H9 (cell line): ENCODE data around the gene BIRC7. TPM values are rescaled to one million over a fixed set of nuclear protein-coding genes. Genes with fewer than 3 reads are reported as not detected.

Experiments
- DNase-seq: peaks from one replicate; pipeline ENCODE4 v3.0.0-alpha.2; 2017
- H2AFZ ChIP-seq: one replicate; pipeline ENCODE4 v1.6.1; 2013; ENCODE audit warnings: mild to moderate bottlenecking, low read length, control low read depth, moderate library complexity
- H2AK5ac ChIP-seq: 2 replicates; pipeline ENCODE4 v1.6.1; 2013; ENCODE audit warnings: low read length, control low read depth, mixed read lengths; ENCODE audit not compliant: insufficient read length
- H2BK120ac ChIP-seq: one replicate; pipeline ENCODE4 v1.6.1; 2013; ENCODE audit warnings: low read depth, mild to moderate bottlenecking, low read length, control low read depth, inconsistent platforms; ENCODE audit not compliant: poor library complexity, severe bottlenecking
- H2BK12ac ChIP-seq: 2 replicates; pipeline ENCODE4 v1.6.1; 2013; ENCODE audit warnings: low read length, control low read depth, mixed read lengths, low read depth; ENCODE audit not compliant: insufficient read length
- H2BK15ac ChIP-seq: 2 replicates; pipeline ENCODE4 v1.6.1; 2013; ENCODE audit warnings: low read depth, low read length, control low read depth
- H2BK20ac ChIP-seq: one replicate; pipeline ENCODE4 v1.6.1; 2013; ENCODE audit warnings: low read depth, mild to moderate bottlenecking, low read length, control low read depth, inconsistent platforms; ENCODE audit not compliant: poor library complexity, severe bottlenecking
- H2BK5ac ChIP-seq: 2 replicates; pipeline ENCODE4 v1.6.1; 2013; ENCODE audit warnings: low read length, control low read depth, mixed read lengths; ENCODE audit not compliant: insufficient read length
- H3K14ac ChIP-seq: 2 replicates; pipeline ENCODE4 v1.6.1; 2013; ENCODE audit warnings: low read length, control low read depth; ENCODE audit not compliant: insufficient read depth
- H3K18ac ChIP-seq: 2 replicates; pipeline ENCODE4 v1.6.1; 2013; ENCODE audit warnings: low read depth, mild to moderate bottlenecking, mixed read lengths, low read length, control low read depth; ENCODE audit not compliant: insufficient read length
- H3K23ac ChIP-seq: 2 replicates; pipeline ENCODE4 v1.6.1; 2013; ENCODE audit warnings: low read length, control low read depth, mixed read lengths, low read depth; ENCODE audit not compliant: insufficient read length
- H3K23me2 ChIP-seq: 2 replicates; pipeline ENCODE4 v1.6.1; 2013; ENCODE audit warnings: low read depth, mild to moderate bottlenecking, mixed read lengths, low read length, control low read depth; ENCODE audit not compliant: insufficient read length, poor library complexity, severe bottlenecking
- H3K27ac ChIP-seq: 2 replicates; pipeline ENCODE4 v1.5.1; 2013; ENCODE audit warnings: low read length, control low read depth, mixed read lengths, low read depth; ENCODE audit not compliant: insufficient read length
- H3K27me3 ChIP-seq: 2 replicates; pipeline ENCODE4 v1.6.1; 2013; ENCODE audit warnings: low read length, control low read depth, inconsistent platforms; ENCODE audit not compliant: insufficient read depth
- H3K4ac ChIP-seq: 2 replicates; pipeline ENCODE4 v1.6.1; 2013; ENCODE audit warnings: low read depth, mild to moderate bottlenecking, control low read depth, inconsistent platforms, low read length, moderate library complexity
- H3K4me1 ChIP-seq: 2 replicates; pipeline ENCODE4 v1.6.1; 2013; ENCODE audit warnings: low read length, control low read depth, inconsistent platforms; ENCODE audit not compliant: insufficient read depth
- H3K4me2 ChIP-seq: 2 replicates; pipeline ENCODE4 v1.6.1; 2013; ENCODE audit warnings: low read length, control low read depth, mixed read lengths; ENCODE audit not compliant: insufficient read length, insufficient read depth
- H3K56ac ChIP-seq: 2 replicates; pipeline ENCODE4 v1.6.1; 2013; ENCODE audit warnings: low read depth, mild to moderate bottlenecking, mixed read lengths, low read length, control low read depth; ENCODE audit not compliant: insufficient read length
- H3K79me1 ChIP-seq: 2 replicates; pipeline ENCODE4 v1.6.1; 2013; ENCODE audit warnings: low read depth, mild to moderate bottlenecking, moderate library complexity, low read length, control low read depth, inconsistent platforms; ENCODE audit not compliant: insufficient read depth, poor library complexity, severe bottlenecking
- H3K79me2 ChIP-seq: 2 replicates; pipeline ENCODE4 v1.6.1; 2013; ENCODE audit warnings: low read length, control low read depth, inconsistent platforms; ENCODE audit not compliant: insufficient read depth
- H3K9ac ChIP-seq: 2 replicates; pipeline ENCODE4 v1.6.1; 2013; ENCODE audit warnings: low read length, control low read depth, mixed read lengths; ENCODE audit not compliant: insufficient read length; ENCODE audit errors: extremely low read depth
- H3K9me3 ChIP-seq: one replicate; pipeline ENCODE4 v1.6.1; 2013; ENCODE audit warnings: low read depth, low read length, inconsistent platforms; ENCODE audit not compliant: control insufficient read depth
- H3T11ph ChIP-seq: one replicate; pipeline ENCODE4 v1.6.1; 2013; ENCODE audit warnings: mild to moderate bottlenecking, low read length, control low read depth, inconsistent platforms
- H4K20me1 ChIP-seq: one replicate; pipeline ENCODE4 v1.6.1; 2013; ENCODE audit not compliant: control insufficient read depth, insufficient read length, insufficient read depth
- H4K5ac ChIP-seq: 2 replicates; pipeline ENCODE4 v1.6.1; 2013; ENCODE audit warnings: low read depth, mild to moderate bottlenecking, mixed read lengths, low read length, control low read depth; ENCODE audit not compliant: insufficient read length
- H4K8ac ChIP-seq: replicated peaks from 2 replicates; pipeline ENCODE4 v1.6.1; 2013; ENCODE audit warnings: low read length, control low read depth, mixed read lengths, low read depth; ENCODE audit not compliant: insufficient read length
- H4K91ac ChIP-seq: 2 replicates; pipeline ENCODE4 v1.6.1; 2013; ENCODE audit warnings: low read depth, mild to moderate bottlenecking, moderate library complexity, mixed read lengths, low read length, control low read depth; ENCODE audit not compliant: insufficient read length
- H3K27ac Mint-ChIP-seq, 3 experiments: 2 replicates in 2 of 3; 3 replicates in 1 of 3; pipeline ENCODE4 v1.8.0; 2020 to 2021; ENCODE audit warnings: mixed read lengths in 3 of 3, mild to moderate bottlenecking in 1 of 3, moderate library complexity in 1 of 3
- H3K27me3 Mint-ChIP-seq: 2 replicates; pipeline ENCODE4 v1.8.0; 2021; ENCODE audit warnings: low read depth, mild to moderate bottlenecking, moderate library complexity, mixed read lengths
- H3K36me3 Mint-ChIP-seq, 3 experiments: 2 replicates in 2 of 3; 3 replicates in 1 of 3; pipeline ENCODE4 v1.8.0; 2020 to 2021; ENCODE audit warnings: low read depth in 3 of 3, mixed read lengths in 3 of 3; ENCODE audit not compliant: insufficient read depth in 1 of 3
- H3K4me1 Mint-ChIP-seq, 2 experiments: 2 replicates each; pipeline ENCODE4 v1.8.0; 2020; ENCODE audit warnings: mixed read lengths in 2 of 2
- H3K4me3 Mint-ChIP-seq, 2 experiments: 2 replicates in 1 of 2; 3 replicates in 1 of 2; pipeline ENCODE4 v1.8.0; 2020 to 2021; ENCODE audit warnings: mild to moderate bottlenecking in 2 of 2, mixed read lengths in 2 of 2, moderate library complexity in 1 of 2
- H3K9me3 Mint-ChIP-seq, 2 experiments: 2 replicates in 1 of 2; 3 replicates in 1 of 2; pipeline ENCODE4 v1.8.0; 2020; ENCODE audit warnings: mild to moderate bottlenecking in 2 of 2, mixed read lengths in 2 of 2, moderate library complexity in 1 of 2
- CTCF ChIP-seq: fragments of 200-600 bp; sonication (generic); conservative IDR thresholded peaks from 3 replicates; pipeline ENCODE4 v1.8.0; 2021; ENCODE audit warnings: antibody characterized with exemption, mild to moderate bottlenecking
- WGBS: extraction: QIAGEN DNeasy Blood & Tissue Kit; methylation state at CpG from one replicate; pipeline ENCODE4 v1.1.7; 2013; ENCODE audit warnings: missing lambda C conversion rate, low lambda C conversion rate, mixed read lengths; ENCODE audit not compliant: insufficient read length; ENCODE audit errors: extremely low coverage; 5-methylcytosine and 5-hydroxymethylcytosine counted together
- total RNA-seq: library from RNA; stranded (reverse); gene quantifications from 2 replicates; pipeline ENCODE4 v1.2.1, GENCODE V29; 2021

Gene BIRC7
- total RNA-seq, 1 experiment from 2014 or later: not detected

- Histone ChIP-seq H3K4ac (no peak overlapping the region), H3K27me3 (peaks cover 4% of the 10 kb centered on the region; the same call in 1 of the 2 replicates), H3K4me2 (peak overlapping the region; percentile 49), H2BK120ac (no peak overlapping the region), H2BK12ac (no peak overlapping the region), H2BK15ac (no peak overlapping the region), H3K79me1 (no peaks in the 10 kb centered on the region), H2AFZ (no peak overlapping the region), H4K5ac (no peak overlapping the region), H3K79me2 (no peaks in the 10 kb centered on the region), H3K23ac (no peak overlapping the region), H3K27ac (no peak overlapping the region), H3T11ph (no peak overlapping the region), H3K56ac (no peak overlapping the region), H2BK5ac (no peak overlapping the region), H2BK20ac (no peak overlapping the region), H3K4me1 (no peaks in the 10 kb centered on the region), H3K14ac (no peak overlapping the region), H2AK5ac (no peak overlapping the region), H4K8ac (no peak overlapping the region), H4K20me1 (no peaks in the 10 kb centered on the region), H3K23me2 (peaks cover 15% of the 10 kb centered on the region), H3K9ac (no peak overlapping the region), H3K9me3 (no peaks in the 10 kb centered on the region), H4K91ac (no peak overlapping the region), H3K18ac (no peak overlapping the region)
- WGBS: no CpG with 5 or more reads among the region's 16 CpGs
- no peak for TF ChIP-seq CTCF
- H3K9me3 Mint-ChIP-seq: peaks cover 2 to 5% of the 10 kb centered on the region in 2 experiments; a peak in 3 of 5 replicates
- peaks cover 58% of the 10 kb centered on the region for H3K27me3 Mint-ChIP-seq
- peak overlapping the region; percentile 60 to 73 for H3K4me3 Mint-ChIP-seq
- no peak overlapping the region; a peak in 1 of 7 replicates for H3K27ac Mint-ChIP-seq
- peaks cover 37 to 39% of the 10 kb centered on the region in 2 experiments for H3K4me1 Mint-ChIP-seq
- peaks cover 0 to 4% (median 0%) of the 10 kb centered on the region in 3 experiments; a peak in 1 of 7 replicates for H3K36me3 Mint-ChIP-seq
- no peak for DNase-seq
Measured at GRCh38 chr20:63253065-63253437, 17.3 kb downstream of the BIRC7 start.
